Airway epithelial cell (primary cell): ENCODE results near the gene NENF. TPM values are rescaled to one million over a fixed set of nuclear protein-coding genes. Genes with fewer than 3 reads are reported as not detected.

ENCODE experiments used
- total RNA-seq: library from RNA; depleted of rRNA; stranded (reverse); fragments of >200 nt; gene quantifications from 2 replicates; pipeline ENCODE4 v1.2.3, GENCODE V29; 2015

The NENF gene
- 52.2 and 71.3 TPM in 2 replicates for total RNA-seq

GRCh38 chr1:212432661-212433576 lies at the start of gene NENF:
TSS of gene NENF (plus strand) at chr1:212432920. CDS start at chr1:212432944, 24 bp downstream.

DNA sequence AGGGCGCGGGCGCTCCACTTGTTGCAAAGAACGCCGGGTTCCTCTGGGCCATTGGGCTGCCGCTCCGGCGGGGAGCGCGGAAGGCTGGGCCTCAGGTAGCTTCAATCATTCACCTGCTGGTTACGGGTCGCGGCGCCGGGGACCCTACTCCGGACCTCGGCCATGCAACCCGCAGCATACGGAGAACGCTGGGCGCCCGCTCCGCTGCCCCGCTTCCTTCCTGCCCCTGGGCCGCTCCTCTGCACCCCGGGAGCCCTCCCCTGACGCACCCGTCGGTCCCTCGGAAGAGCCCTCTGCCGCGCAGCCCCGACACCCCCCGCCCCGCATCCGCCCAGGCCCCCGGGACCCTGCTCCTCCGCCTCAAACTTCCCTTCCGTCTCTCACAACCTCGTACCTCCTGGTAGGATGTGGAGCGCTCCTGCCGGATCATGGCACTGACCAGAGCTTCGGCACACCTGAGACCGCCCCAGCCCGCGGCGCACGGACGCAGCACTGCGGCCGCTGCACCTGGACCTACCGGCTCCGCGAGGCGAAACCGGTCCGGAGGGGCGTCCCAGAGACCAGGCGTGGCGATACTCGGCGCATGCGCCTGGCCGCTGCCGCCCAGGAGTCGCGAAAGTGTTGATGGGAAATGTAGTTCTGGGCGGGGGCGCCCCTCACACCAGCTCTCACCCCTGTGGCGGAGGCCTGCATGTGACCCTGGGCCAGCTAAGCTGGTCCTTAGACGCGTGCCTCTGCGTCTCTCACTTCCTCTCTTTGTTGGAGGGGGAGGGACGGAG lies 18.2 kb upstream of the NENF start, which contains the start of gene PACC1:
Gene PACC1 (minus strand): TSS at position 559 of the 779 bp plus-strand sequence. CDS start 129 bp downstream, at position 430.

Other genes starting within 250 kb of the NENF start
- gene PPP2R5A, start 147.5 kb upstream of the NENF start, total RNA-seq = 20.8 and 30.0 TPM in 2 replicates
- gene PACC1, start 18.0 kb upstream of the NENF start, total RNA-seq = 9.1 and 11.8 TPM in 2 replicates
- gene ATF3, start 175.8 kb downstream of the NENF start, total RNA-seq = 1.7 and 2.9 TPM in 2 replicates